Left cardiac atrium (tissue), 4 donors: Measurements from ENCODE around the gene RPL39L. TPM values are rescaled to one million over a fixed set of nuclear protein-coding genes. Genes with fewer than 3 reads are reported as not detected.

Experiments
- ATAC-seq, 2 donors: fragments of 200-7000 bp; cut with Tn5 transposase; one replicate each; pipeline ENCODE4 v1.9.1; 2020; ENCODE audit warnings: mild to moderate bottlenecking in 2 of 2, moderate library complexity in 2 of 2
- DNase-seq: peaks from one replicate; pipeline ENCODE4 v3.0.0-alpha.2; 2020
- intact Hi-C, 2 donors: fragments of 100-400 bp; cut with DNase I; formaldehyde crosslinking; loops; one replicate each; pipeline versions ENCODE4 v1.14.1 to v1.15.1; 2022 to 2023
- total RNA-seq, 2 donors: library from RNA; stranded (reverse); fragmentation: NEBNext Ultra II Directional; extraction: Animal tissue kit (Norgen Biotek cat#: 25700); gene quantifications; one replicate each; pipeline ENCODE4 v1.2.1, GENCODE V29; 2021
- donor health status: DM: no; HTN: yes; CAD: no.
- donor health status: DM: no; HTN: yes; CAD: no; lungs with severe emphysema.
- donor health status: DM: yes; HTN: yes; CAD: no.
- donor health status: Dilated cardiomyopathy.

The RPL39L gene
- total RNA-seq, 2 donors from 2014 or later = 8.2 to 9.0 TPM

DNA sequence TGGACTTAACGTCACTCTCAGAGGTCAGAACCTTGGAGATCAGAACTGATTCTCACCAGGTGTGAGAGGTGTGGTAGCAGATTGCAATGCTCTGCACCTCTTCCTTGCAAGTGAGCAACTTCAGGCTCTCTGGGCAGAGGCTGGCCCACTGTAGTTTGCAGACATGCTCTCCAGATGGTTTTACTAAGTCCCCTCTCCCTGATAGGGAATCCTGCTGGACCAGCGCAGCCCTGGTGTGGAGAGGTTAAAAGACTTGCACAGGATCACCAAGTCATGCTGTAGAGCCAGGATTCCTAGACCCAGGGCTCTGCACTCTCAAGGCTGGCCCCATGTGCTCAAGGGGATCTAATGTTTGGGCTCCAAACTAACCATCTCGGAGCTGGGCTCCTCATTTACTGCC lies 62.2 kb downstream of the RPL39L start:
- intact Hi-C loops = no loop called here
- ATAC-seq = no peak

DNA sequence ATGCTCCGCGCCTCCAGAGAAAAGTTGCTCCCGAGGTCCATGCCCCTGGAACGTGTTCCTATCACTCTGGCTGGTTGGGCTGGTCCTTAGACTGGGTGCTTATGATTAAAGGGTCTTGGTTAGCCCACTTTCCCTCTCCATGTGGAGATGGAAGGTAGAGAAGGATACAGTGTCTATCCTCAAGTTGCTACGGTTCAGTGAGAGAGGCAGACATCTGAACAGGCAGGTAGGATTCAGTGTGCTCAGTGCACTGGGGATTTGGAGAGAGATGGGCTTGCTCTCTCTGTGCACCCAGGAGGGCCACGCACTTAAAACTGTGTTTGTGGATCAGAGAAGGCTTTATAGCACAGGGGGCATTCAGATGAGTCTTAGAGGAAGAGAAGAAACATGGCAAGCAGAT lies 63.0 kb downstream of the RPL39L start:
- ATAC-seq (no peak), DNase-seq (no peak)
- intact Hi-C loops = no loop called here

More for the DNA sequence above, 62.2 kb downstream of the RPL39L start:
- no peak for DNase-seq

DNA sequence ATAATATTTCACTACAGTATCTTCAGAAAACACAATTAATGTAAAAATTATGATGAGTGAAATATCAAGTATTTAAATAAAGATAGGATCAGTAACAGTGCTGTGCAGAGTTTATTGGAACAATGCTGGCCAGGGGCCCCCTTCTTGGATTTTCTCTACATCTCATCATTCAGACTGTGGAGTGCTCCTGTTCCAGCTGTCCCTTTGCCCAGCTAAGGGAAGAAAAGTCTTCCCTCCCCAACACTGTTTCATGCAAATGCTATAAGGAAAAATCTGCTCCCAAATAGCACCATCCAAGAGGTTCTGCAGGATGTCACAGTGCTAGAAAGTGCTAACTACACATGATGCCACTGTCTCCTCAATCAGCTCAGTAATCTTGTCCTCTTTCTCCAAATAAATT lies 64.5 kb downstream of the RPL39L start:
- intact Hi-C loops = no loop called here
- ATAC-seq = no peak
- DNase-seq = no peak

GRCh38 chr3:187073581-187074098 lies 65.7 kb downstream of the RPL39L start:
- intact Hi-C loops = no loop called here
- ATAC-seq = no peak

DNA sequence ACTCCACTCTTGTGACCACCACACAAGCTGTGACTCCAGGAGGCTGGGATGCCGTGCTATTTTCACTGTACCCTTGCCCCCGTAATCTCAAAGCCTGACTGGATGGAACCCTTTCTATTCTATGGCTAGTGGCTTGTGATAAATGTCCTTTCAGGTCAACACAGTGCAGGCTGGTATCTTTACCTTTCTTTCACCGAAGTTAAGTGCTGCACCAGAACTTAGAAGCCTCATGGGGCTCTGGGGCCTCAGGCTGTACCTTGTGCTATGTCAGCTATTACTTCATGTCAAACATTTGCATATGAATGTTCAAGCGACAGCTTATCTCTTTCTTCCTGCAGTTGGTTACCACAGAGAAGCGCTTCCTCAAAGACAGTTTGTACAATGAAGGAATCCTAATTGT lies 66.8 kb downstream of the RPL39L start:
- intact Hi-C loops = no loop called here
- no peak for ATAC-seq
- no peak for DNase-seq

More at GRCh38 chr3:187073581-187074098, 65.7 kb downstream of the RPL39L start:
- no peak for DNase-seq

GRCh38 chr3:187072102-187072501 lies 67.2 kb downstream of the RPL39L start:
- DNase-seq (no peak), ATAC-seq (no peak)
- intact Hi-C loops = no loop called here

Other genes with a start within 250 kb of the RPL39L start
- gene ST6GAL1, start 209.0 kb downstream of the RPL39L start, total RNA-seq = 10 to 100 TPM; 46.6 to 67.1 TPM
- not detected for gene RTP1, start 58.0 kb upstream of the RPL39L start, total RNA-seq
- 10 to 100 TPM; 12.8 to 74.7 TPM for gene MASP1, start 152.2 kb upstream of the RPL39L start, total RNA-seq
- 1 to 10 TPM; 1.4 to 2.1 TPM for gene RTP4, start 228.9 kb upstream of the RPL39L start, total RNA-seq